ENCODE results near the gene NAIF1.

Gene NAIF1

GRCh38 chr9:128109050-128109709, 42.1 kb upstream of the NAIF1 start:
- DNase-seq (ENCODE audit: low read depth), result no peak
- H3K4me3 ChIP-seq (ENCODE audit: low read length), result no peak overlapping the region
- TF ChIP-seq CTCF (conservative IDR thresholded peaks at IDR 0.05; ENCODE audit: low read length), result no peak

GRCh38 chr9:128108269-128109049, 41.3 kb upstream of the NAIF1 start:
- DNase-seq (ENCODE audit: low read depth), result no peak
- no peak for TF ChIP-seq CTCF (conservative IDR thresholded peaks at IDR 0.05; ENCODE audit: low read length)
- H3K4me3 ChIP-seq (ENCODE audit: low read length), result no peak overlapping the region

GRCh38 chr9:128107468-128108268, 40.5 kb upstream of the NAIF1 start:
- TF ChIP-seq CTCF (conservative IDR thresholded peaks at IDR 0.05; ENCODE audit: low read length), result no peak
- DNase-seq (ENCODE audit: low read depth), result no peak
- H3K4me3 ChIP-seq (ENCODE audit: low read length), result no peak overlapping the region

- no peak for TF ChIP-seq CTCF (conservative IDR thresholded peaks at IDR 0.05; ENCODE audit: low read length)
- H3K4me3 ChIP-seq (ENCODE audit: low read length), result no peak overlapping the region
- no peak for DNase-seq (ENCODE audit: low read depth)
Observed at GRCh38 chr9:128106940-128107467, 39.9 kb upstream of the NAIF1 start.

- TF ChIP-seq CTCF (conservative IDR thresholded peaks at IDR 0.05; ENCODE audit: low read length), result no peak
- no peak for DNase-seq (ENCODE audit: low read depth)
Observed at GRCh38 chr9:128106181-128106939, 39.2 kb upstream of the NAIF1 start.

GRCh38 chr9:128105538-128106175, 38.5 kb upstream of the NAIF1 start:
- TF ChIP-seq CTCF (conservative IDR thresholded peaks at IDR 0.05; ENCODE audit: low read length), result no peak
- DNase-seq (ENCODE audit: low read depth), result no peak
- no peak overlapping the region for H3K4me3 ChIP-seq (ENCODE audit: low read length)

More at GRCh38 chr9:128106181-128106939, 39.2 kb upstream of the NAIF1 start:
- no peak overlapping the region for H3K4me3 ChIP-seq (ENCODE audit: low read length)

Measured in AG10803 (cell line).